ENCODE measurements around the gene CCDC170.

GRCh38 chr6:151475653-151476523, 17.9 kb upstream of the CCDC170 start:
- TF ChIP-seq CTCF (conservative IDR thresholded peaks at IDR 0.05 in 1 of 2, IDR thresholded peaks at IDR 0.05 in 1 of 2; ENCODE audit: extremely low read depth in 1 of 2, insufficient read depth in 1 of 2, low read depth in 1 of 2, low read length in 2 of 2) (peak; percentile 68 to 75), EZH2 (IDR thresholded peaks at IDR 0.05; ENCODE audit: borderline replicate concordance, low read length) (no peak)

Measured in mammary epithelial cell (primary cell).